Measurements from ENCODE around the gene TMCO4. TPM values are rescaled to one million over a fixed set of nuclear protein-coding genes. Genes with fewer than 3 reads are reported as not detected.
"Not testable (repeated sequence)": the region's sequence is repeated elsewhere in the genome, so short reads cannot be mapped to it uniquely, and the experiment has no call there.

Gene TMCO4
- total and polyA plus RNA-seq, 10 of the 15 experiments (the other 5 are each of a cell fraction or from before 2014, with no cell fraction given): 2.4 to 20.8 (median 13.0) TPM

DNA sequence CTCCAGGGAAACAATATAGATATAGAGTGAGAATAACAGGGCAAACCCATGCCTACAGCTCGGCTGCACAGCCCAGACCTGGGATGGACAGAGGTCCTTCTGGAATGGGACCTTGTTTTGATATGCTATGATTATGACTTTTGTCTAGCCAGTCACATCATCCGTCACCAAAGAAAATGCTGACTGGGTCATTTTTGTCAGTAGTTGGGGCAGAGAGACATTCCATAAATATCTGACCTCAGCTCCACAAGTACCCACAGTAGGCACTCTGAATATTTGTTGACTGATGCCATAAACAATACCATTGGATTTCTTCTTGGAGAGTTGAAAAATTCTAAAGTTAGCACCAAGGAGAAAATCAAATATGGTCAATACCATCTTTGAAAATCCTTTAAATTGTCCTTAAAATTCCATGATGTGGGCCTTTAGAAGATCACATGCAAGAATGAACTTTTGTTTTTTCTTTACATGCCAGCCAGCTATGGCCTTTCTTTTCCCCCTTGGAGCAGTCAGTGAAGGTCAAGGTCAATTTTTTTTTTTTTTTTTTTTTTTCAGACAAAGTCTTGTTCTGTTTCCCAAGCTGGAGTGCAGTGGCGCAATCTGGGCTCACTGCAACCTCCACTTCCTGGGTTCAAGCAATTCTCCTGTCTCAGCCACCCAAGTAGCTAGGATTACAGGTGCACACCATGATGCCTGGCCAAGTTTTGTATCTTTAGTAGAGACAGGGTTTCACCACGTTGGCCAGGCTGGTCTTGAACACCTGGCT is 7.3 kb downstream of the TMCO4 start (continued):
- TF ChIP-seq, protein P1, sequence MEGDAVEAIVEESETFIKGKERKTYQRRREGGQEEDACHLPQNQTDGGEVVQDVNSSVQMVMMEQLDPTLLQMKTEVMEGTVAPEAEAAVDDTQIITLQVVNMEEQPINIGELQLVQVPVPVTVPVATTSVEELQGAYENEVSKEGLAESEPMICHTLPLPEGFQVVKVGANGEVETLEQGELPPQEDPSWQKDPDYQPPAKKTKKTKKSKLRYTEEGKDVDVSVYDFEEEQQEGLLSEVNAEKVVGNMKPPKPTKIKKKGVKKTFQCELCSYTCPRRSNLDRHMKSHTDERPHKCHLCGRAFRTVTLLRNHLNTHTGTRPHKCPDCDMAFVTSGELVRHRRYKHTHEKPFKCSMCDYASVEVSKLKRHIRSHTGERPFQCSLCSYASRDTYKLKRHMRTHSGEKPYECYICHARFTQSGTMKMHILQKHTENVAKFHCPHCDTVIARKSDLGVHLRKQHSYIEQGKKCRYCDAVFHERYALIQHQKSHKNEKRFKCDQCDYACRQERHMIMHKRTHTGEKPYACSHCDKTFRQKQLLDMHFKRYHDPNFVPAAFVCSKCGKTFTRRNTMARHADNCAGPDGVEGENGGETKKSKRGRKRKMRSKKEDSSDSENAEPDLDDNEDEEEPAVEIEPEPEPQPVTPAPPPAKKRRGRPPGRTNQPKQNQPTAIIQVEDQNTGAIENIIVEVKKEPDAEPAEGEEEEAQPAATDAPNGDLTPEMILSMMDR (IDR thresholded peaks at IDR 0.05 in 2 of 3, conservative IDR thresholded peaks at IDR 0.05 in 1 of 3; ENCODE audit: control insufficient read depth in 2 of 3, extremely low read depth in 1 of 3, insufficient read depth in 1 of 3, low read depth in 3 of 3, low read length in 3 of 3): no peak
- TF ChIP-seq ESRRA (IDR thresholded peaks at IDR 0.05; ENCODE audit: low read length): no peak

DNA sequence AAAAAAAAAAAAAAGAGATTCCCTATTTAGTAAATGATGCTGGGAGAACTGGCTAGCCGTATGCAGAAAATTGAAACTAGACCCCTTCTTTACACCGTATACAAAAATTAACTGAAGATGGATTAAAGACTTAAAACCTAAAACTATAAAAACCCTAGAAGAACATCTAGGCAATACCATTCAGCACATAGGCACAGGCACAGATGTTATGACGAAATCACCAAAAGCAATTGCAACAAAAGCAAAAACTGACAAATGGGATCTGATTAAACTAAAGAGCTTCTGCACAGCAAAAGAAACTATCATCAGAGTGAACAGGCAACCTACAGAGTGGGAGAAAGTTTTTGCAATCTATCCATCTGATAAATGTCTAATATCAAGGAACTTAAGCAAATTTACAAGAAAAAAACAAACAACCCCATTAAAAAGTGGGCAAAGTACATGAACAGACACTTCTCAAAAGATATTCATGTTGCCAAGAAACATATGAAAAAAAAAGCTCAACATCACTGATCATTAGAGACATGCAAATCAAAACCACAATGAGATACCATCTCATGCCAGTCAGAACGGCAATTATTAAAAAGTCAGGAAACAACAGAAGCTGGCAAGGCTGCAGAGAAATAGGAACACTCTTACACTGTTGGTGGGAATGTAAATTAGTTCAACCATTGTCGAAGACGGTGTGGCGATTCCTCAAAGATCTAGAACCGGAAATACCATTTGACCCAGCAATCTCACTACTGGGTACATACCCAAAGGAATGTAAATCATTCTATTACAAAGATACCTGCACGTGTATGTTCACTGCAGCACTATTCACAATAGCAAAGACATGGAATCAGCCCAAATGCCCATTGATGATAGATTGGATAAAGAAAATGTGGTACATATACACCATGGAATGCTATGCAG is 9.4 kb downstream of the TMCO4 start:
- in situ Hi-C loops (cut with MboI); RAD21 ChIA-PET (ENCODE audit: unreplicated experiment); H3K36me3 ChIP-seq (ENCODE audit: control insufficient read depth in 2 of 2, insufficient read depth in 2 of 2, low read length in 1 of 2); H3K9ac ChIP-seq (ENCODE audit: control insufficient read depth, insufficient read depth, low read length); POLR2A ChIA-PET; H4K20me1 ChIP-seq (ENCODE audit: control insufficient read depth, insufficient read depth); H2AFZ ChIP-seq (ENCODE audit: control insufficient read depth, low read depth, low read length); ATAC-seq; H3K27ac ChIP-seq (ENCODE audit: control insufficient read depth, insufficient read depth); H3K79me2 ChIP-seq (ENCODE audit: control insufficient read depth, insufficient read depth, low read length); BruUV-seq (replicated peaks); H3K4me2 ChIP-seq (ENCODE audit: control insufficient read depth, insufficient read depth); FAIRE-seq; intact Hi-C loops (cut with micrococcal nuclease; ENCODE audit: unreplicated experiment); H3K4me3 ChIP-seq; H3K27me3 ChIP-seq (replicated peaks in 1 of 2; ENCODE audit: control insufficient read depth in 2 of 2, insufficient read depth in 2 of 2, low read length in 1 of 2); DNase-seq (ENCODE audit: low read depth, low spot score); H3K9me3 ChIP-seq (replicated peaks; ENCODE audit: control insufficient read depth, insufficient read depth, low read length): not testable (repeated sequence)
- ChIA-PET CTCF (interaction anchor here (0.6 to 0.7 kb wide), 3 partner anchors 8 to 25 kb away, joined by 3 read pairs; no protein-coding TSS in a partner anchor), SMC1A (ENCODE audit: uncharacterized antibody, unreplicated experiment) (interaction anchor here (1.0 kb wide), 1 partner anchor 13 kb away, joined by 3 read pairs; no protein-coding TSS in a partner anchor)
- H3K4me1 ChIP-seq (ENCODE audit: control insufficient read depth, insufficient read depth, low read length): peaks cover 24% of the 10 kb centered on the region
- WGBS (ENCODE audit: insufficient coverage, insufficient replicate concordance, low lambda C conversion rate, missing lambda C conversion rate): 35% methylated on average over 9 of the region's 9 CpGs
